H9 (cell line): ENCODE results near the gene ANKRD17. TPM values are rescaled to one million over a fixed set of nuclear protein-coding genes. Genes with fewer than 3 reads are reported as not detected.

Experiments used
- DNase-seq: peaks from one replicate; pipeline ENCODE4 v3.0.0-alpha.2; 2017
- H2AFZ ChIP-seq: one replicate; pipeline ENCODE4 v1.6.1; 2013; ENCODE audit warnings: mild to moderate bottlenecking, low read length, control low read depth, moderate library complexity
- H2AK5ac ChIP-seq: 2 replicates; pipeline ENCODE4 v1.6.1; 2013; ENCODE audit warnings: low read length, control low read depth, mixed read lengths; ENCODE audit not compliant: insufficient read length
- H2BK120ac ChIP-seq: one replicate; pipeline ENCODE4 v1.6.1; 2013; ENCODE audit warnings: low read depth, mild to moderate bottlenecking, low read length, control low read depth, inconsistent platforms; ENCODE audit not compliant: poor library complexity, severe bottlenecking
- H2BK12ac ChIP-seq: 2 replicates; pipeline ENCODE4 v1.6.1; 2013; ENCODE audit warnings: low read length, control low read depth, mixed read lengths, low read depth; ENCODE audit not compliant: insufficient read length
- H2BK15ac ChIP-seq: 2 replicates; pipeline ENCODE4 v1.6.1; 2013; ENCODE audit warnings: low read depth, low read length, control low read depth
- H2BK20ac ChIP-seq: one replicate; pipeline ENCODE4 v1.6.1; 2013; ENCODE audit warnings: low read depth, mild to moderate bottlenecking, low read length, control low read depth, inconsistent platforms; ENCODE audit not compliant: poor library complexity, severe bottlenecking
- H2BK5ac ChIP-seq: 2 replicates; pipeline ENCODE4 v1.6.1; 2013; ENCODE audit warnings: low read length, control low read depth, mixed read lengths; ENCODE audit not compliant: insufficient read length
- H3K14ac ChIP-seq: 2 replicates; pipeline ENCODE4 v1.6.1; 2013; ENCODE audit warnings: low read length, control low read depth; ENCODE audit not compliant: insufficient read depth
- H3K18ac ChIP-seq: 2 replicates; pipeline ENCODE4 v1.6.1; 2013; ENCODE audit warnings: low read depth, mild to moderate bottlenecking, mixed read lengths, low read length, control low read depth; ENCODE audit not compliant: insufficient read length
- H3K23ac ChIP-seq: 2 replicates; pipeline ENCODE4 v1.6.1; 2013; ENCODE audit warnings: low read length, control low read depth, mixed read lengths, low read depth; ENCODE audit not compliant: insufficient read length
- H3K23me2 ChIP-seq: 2 replicates; pipeline ENCODE4 v1.6.1; 2013; ENCODE audit warnings: low read depth, mild to moderate bottlenecking, mixed read lengths, low read length, control low read depth; ENCODE audit not compliant: insufficient read length, poor library complexity, severe bottlenecking
- H3K27ac ChIP-seq: 2 replicates; pipeline ENCODE4 v1.5.1; 2013; ENCODE audit warnings: low read length, control low read depth, mixed read lengths, low read depth; ENCODE audit not compliant: insufficient read length
- H3K27me3 ChIP-seq: 2 replicates; pipeline ENCODE4 v1.6.1; 2013; ENCODE audit warnings: low read length, control low read depth, inconsistent platforms; ENCODE audit not compliant: insufficient read depth
- H3K4ac ChIP-seq: 2 replicates; pipeline ENCODE4 v1.6.1; 2013; ENCODE audit warnings: low read depth, mild to moderate bottlenecking, control low read depth, inconsistent platforms, low read length, moderate library complexity
- H3K4me1 ChIP-seq: 2 replicates; pipeline ENCODE4 v1.6.1; 2013; ENCODE audit warnings: low read length, control low read depth, inconsistent platforms; ENCODE audit not compliant: insufficient read depth
- H3K4me2 ChIP-seq: 2 replicates; pipeline ENCODE4 v1.6.1; 2013; ENCODE audit warnings: low read length, control low read depth, mixed read lengths; ENCODE audit not compliant: insufficient read length, insufficient read depth
- H3K56ac ChIP-seq: 2 replicates; pipeline ENCODE4 v1.6.1; 2013; ENCODE audit warnings: low read depth, mild to moderate bottlenecking, mixed read lengths, low read length, control low read depth; ENCODE audit not compliant: insufficient read length
- H3K79me1 ChIP-seq: 2 replicates; pipeline ENCODE4 v1.6.1; 2013; ENCODE audit warnings: low read depth, mild to moderate bottlenecking, moderate library complexity, low read length, control low read depth, inconsistent platforms; ENCODE audit not compliant: insufficient read depth, poor library complexity, severe bottlenecking
- H3K79me2 ChIP-seq: 2 replicates; pipeline ENCODE4 v1.6.1; 2013; ENCODE audit warnings: low read length, control low read depth, inconsistent platforms; ENCODE audit not compliant: insufficient read depth
- H3K9ac ChIP-seq: 2 replicates; pipeline ENCODE4 v1.6.1; 2013; ENCODE audit warnings: low read length, control low read depth, mixed read lengths; ENCODE audit not compliant: insufficient read length; ENCODE audit errors: extremely low read depth
- H3K9me3 ChIP-seq: one replicate; pipeline ENCODE4 v1.6.1; 2013; ENCODE audit warnings: low read depth, low read length, inconsistent platforms; ENCODE audit not compliant: control insufficient read depth
- H3T11ph ChIP-seq: one replicate; pipeline ENCODE4 v1.6.1; 2013; ENCODE audit warnings: mild to moderate bottlenecking, low read length, control low read depth, inconsistent platforms
- H4K20me1 ChIP-seq: one replicate; pipeline ENCODE4 v1.6.1; 2013; ENCODE audit not compliant: control insufficient read depth, insufficient read length, insufficient read depth
- H4K5ac ChIP-seq: 2 replicates; pipeline ENCODE4 v1.6.1; 2013; ENCODE audit warnings: low read depth, mild to moderate bottlenecking, mixed read lengths, low read length, control low read depth; ENCODE audit not compliant: insufficient read length
- H4K8ac ChIP-seq: replicated peaks from 2 replicates; pipeline ENCODE4 v1.6.1; 2013; ENCODE audit warnings: low read length, control low read depth, mixed read lengths, low read depth; ENCODE audit not compliant: insufficient read length
- H4K91ac ChIP-seq: 2 replicates; pipeline ENCODE4 v1.6.1; 2013; ENCODE audit warnings: low read depth, mild to moderate bottlenecking, moderate library complexity, mixed read lengths, low read length, control low read depth; ENCODE audit not compliant: insufficient read length
- H3K27ac Mint-ChIP-seq, 3 experiments: 2 replicates in 2 of 3; 3 replicates in 1 of 3; pipeline ENCODE4 v1.8.0; 2020 to 2021; ENCODE audit warnings: mixed read lengths in 3 of 3, mild to moderate bottlenecking in 1 of 3, moderate library complexity in 1 of 3
- H3K27me3 Mint-ChIP-seq: 2 replicates; pipeline ENCODE4 v1.8.0; 2021; ENCODE audit warnings: low read depth, mild to moderate bottlenecking, moderate library complexity, mixed read lengths
- H3K36me3 Mint-ChIP-seq, 3 experiments: 2 replicates in 2 of 3; 3 replicates in 1 of 3; pipeline ENCODE4 v1.8.0; 2020 to 2021; ENCODE audit warnings: low read depth in 3 of 3, mixed read lengths in 3 of 3; ENCODE audit not compliant: insufficient read depth in 1 of 3
- H3K4me1 Mint-ChIP-seq, 2 experiments: 2 replicates each; pipeline ENCODE4 v1.8.0; 2020; ENCODE audit warnings: mixed read lengths in 2 of 2
- H3K4me3 Mint-ChIP-seq, 2 experiments: 2 replicates in 1 of 2; 3 replicates in 1 of 2; pipeline ENCODE4 v1.8.0; 2020 to 2021; ENCODE audit warnings: mild to moderate bottlenecking in 2 of 2, mixed read lengths in 2 of 2, moderate library complexity in 1 of 2
- H3K9me3 Mint-ChIP-seq, 2 experiments: 2 replicates in 1 of 2; 3 replicates in 1 of 2; pipeline ENCODE4 v1.8.0; 2020; ENCODE audit warnings: mild to moderate bottlenecking in 2 of 2, mixed read lengths in 2 of 2, moderate library complexity in 1 of 2
- WGBS: extraction: QIAGEN DNeasy Blood & Tissue Kit; methylation state at CpG from one replicate; pipeline ENCODE4 v1.1.7; 2013; ENCODE audit warnings: missing lambda C conversion rate, low lambda C conversion rate, mixed read lengths; ENCODE audit not compliant: insufficient read length; ENCODE audit errors: extremely low coverage; 5-methylcytosine and 5-hydroxymethylcytosine counted together
- total RNA-seq: library from RNA; stranded (reverse); gene quantifications from 2 replicates; pipeline ENCODE4 v1.2.1, GENCODE V29; 2021
- TF ChIP-seq, protein P1 (sequence below): fragments of 200-600 bp; sonication (generic); conservative IDR thresholded peaks from 3 replicates; pipeline ENCODE4 v1.8.0; 2021; ENCODE audit warnings: antibody characterized with exemption, mild to moderate bottlenecking

The ANKRD17 gene
- total RNA-seq, 1 experiment from 2014 or later = 82.4 TPM

- Histone ChIP-seq H3K9me3 (no peaks in the 10 kb centered on the region), H3K23ac (no peak overlapping the region), H4K20me1 (no peaks in the 10 kb centered on the region), H3K9ac (peak overlapping the region; percentile 68), H3K79me2 (0 out of 2 replicates have a peak, but pooled peaks cover 2% of the 10 kb centered on the region), H2AK5ac (no peak overlapping the region), H3K4me1 (no peaks in the 10 kb centered on the region), H3K18ac (no peak overlapping the region), H4K5ac (no peak overlapping the region), H2BK120ac (no peak overlapping the region), H2AFZ (no peak overlapping the region), H3K4ac (no peak overlapping the region), H3K79me1 (no peaks in the 10 kb centered on the region), H4K8ac (no peak overlapping the region), H3K27ac (no peak overlapping the region), H3K23me2 (no peaks in the 10 kb centered on the region), H3K4me2 (peak overlapping the region; percentile 59), H2BK5ac (no peak overlapping the region), H3T11ph (no peak overlapping the region), H2BK15ac (no peak overlapping the region), H3K27me3 (no peaks in the 10 kb centered on the region), H4K91ac (no peak overlapping the region), H2BK12ac (no peak overlapping the region), H3K56ac (no peak overlapping the region), H3K14ac (no peak overlapping the region), H2BK20ac (no peak overlapping the region)
- TF ChIP-seq, protein P1, sequence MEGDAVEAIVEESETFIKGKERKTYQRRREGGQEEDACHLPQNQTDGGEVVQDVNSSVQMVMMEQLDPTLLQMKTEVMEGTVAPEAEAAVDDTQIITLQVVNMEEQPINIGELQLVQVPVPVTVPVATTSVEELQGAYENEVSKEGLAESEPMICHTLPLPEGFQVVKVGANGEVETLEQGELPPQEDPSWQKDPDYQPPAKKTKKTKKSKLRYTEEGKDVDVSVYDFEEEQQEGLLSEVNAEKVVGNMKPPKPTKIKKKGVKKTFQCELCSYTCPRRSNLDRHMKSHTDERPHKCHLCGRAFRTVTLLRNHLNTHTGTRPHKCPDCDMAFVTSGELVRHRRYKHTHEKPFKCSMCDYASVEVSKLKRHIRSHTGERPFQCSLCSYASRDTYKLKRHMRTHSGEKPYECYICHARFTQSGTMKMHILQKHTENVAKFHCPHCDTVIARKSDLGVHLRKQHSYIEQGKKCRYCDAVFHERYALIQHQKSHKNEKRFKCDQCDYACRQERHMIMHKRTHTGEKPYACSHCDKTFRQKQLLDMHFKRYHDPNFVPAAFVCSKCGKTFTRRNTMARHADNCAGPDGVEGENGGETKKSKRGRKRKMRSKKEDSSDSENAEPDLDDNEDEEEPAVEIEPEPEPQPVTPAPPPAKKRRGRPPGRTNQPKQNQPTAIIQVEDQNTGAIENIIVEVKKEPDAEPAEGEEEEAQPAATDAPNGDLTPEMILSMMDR = no peak
- H3K4me3 Mint-ChIP-seq = peak overlapping the region; percentile 84 to 90
- no peaks in the 10 kb centered on the region for H3K9me3 Mint-ChIP-seq
- H3K4me1 Mint-ChIP-seq = peaks cover 11 to 12% of the 10 kb centered on the region in 2 experiments
- H3K36me3 Mint-ChIP-seq = peaks cover 2 to 21% (median 12%) of the 10 kb centered on the region in 3 experiments; a peak in 5 of 7 replicates
- no peaks in the 10 kb centered on the region for H3K27me3 Mint-ChIP-seq
- no peak for DNase-seq
- H3K27ac Mint-ChIP-seq = no peak overlapping the region; a peak in 1 of 7 replicates
- WGBS = no CpG with 5 or more reads among the region's 4 CpGs
Measured at GRCh38 chr4:73067971-73068394, 190.6 kb downstream of the ANKRD17 start.
